HuH-7 (cell line): ENCODE results near the gene HLA-DPA1.

Source experiments
- DNase-seq: peaks from one replicate; pipeline ENCODE4 v3.0.0; 2011; ENCODE audit warnings: low spot score

Gene HLA-DPA1

DNA sequence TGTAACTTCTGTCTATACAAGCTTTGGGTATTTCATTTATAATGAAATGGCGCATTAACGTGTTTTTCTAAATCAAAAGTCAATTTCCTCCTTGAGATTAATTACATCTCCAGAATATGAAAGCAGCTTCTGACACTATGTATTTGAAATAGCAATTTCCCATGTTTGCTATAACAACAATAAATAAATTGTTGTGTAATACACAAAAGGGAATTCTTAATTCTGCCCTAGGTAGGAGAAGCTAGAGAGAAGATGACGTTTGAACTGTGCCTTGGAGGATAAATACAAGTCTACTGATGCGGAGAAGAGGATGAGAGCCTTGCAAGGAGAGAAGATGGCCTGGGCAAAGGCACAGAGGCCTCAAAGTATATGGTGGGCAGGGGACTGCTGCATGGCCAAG lies 56.4 kb downstream of the HLA-DPA1 start:
- DNase-seq: no peak

DNA sequence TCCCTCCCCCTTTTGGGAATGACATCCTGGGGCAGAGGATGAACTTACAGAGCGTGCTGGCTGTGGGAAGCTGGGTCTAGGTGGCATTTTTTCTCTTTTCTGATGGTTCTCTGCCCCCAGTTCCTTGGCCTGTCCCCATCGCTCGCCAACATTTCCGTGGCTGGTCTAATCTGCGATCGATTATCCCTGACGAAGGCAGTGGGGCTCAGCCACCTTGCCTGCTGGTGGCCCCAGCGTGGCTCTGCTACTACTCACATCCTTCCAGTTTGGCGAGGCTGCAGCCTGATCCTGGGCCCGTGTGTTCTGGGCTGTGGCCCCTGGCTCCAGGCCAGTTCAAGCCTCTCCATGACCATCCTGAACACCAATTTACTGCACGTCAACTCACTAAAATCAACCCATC lies 57.7 kb downstream of the HLA-DPA1 start:
- DNase-seq: no peak

DNA sequence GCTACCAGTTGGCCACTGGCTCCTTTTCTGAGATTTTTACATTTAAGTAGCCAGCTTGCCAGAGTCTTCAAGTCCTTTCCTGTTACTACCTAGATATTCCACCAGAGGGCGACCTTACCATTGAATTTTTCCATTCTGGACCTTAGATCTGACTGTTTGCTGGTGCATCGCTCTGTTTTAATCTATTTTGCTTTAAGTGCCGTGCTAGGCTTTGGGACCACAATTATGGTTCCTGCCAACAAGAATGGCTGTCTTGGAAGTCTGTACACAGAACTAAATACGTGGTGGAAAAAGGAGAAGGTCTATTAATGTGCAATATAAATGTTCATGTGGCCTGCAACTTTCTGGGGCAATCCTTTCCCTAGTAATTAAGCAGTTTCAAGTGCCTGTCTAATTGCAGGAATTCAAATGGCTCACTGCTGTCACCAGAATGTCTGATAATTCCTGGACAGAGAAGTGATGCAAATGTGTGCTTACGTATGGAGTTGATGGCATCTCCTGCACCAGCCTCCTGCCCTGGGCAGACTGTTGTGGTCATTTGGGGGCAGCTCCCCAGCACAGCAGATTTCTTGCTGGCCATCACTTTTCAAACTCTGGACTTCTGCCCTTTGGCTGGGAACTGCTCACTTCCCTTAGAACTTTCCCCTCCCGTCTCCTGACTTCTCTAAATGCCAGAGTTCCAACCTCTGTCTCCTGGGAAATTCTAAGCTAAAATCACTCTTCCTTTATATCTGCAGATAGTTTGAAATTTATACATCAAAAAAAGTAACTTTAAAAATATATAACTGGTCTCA lies 58.4 kb downstream of the HLA-DPA1 start:
- peak; percentile 52 for DNase-seq
